Natural killer cell (primary cell): ENCODE results near the gene DUOXA1. TPM values are rescaled to one million over a fixed set of nuclear protein-coding genes. Genes with fewer than 3 reads are reported as not detected.
A peak's percentile ranks its signal among the peaks of the same experiment; 100 is the strongest.

Experiments used
- ATAC-seq, 3 donors: fragments of 150-1000 bp in 2 of 3; fragments of 200-7000 bp in 1 of 3; cut with Tn5 transposase; 1 replicate in 1 of 3; 2 replicates in 2 of 3; pipeline ENCODE4 v1.10.0; 2021; ENCODE audit warnings: mild to moderate bottlenecking in 2 of 3, moderate library complexity in 2 of 3
- DNase-seq, 2 donors: peaks; one replicate each; pipeline versions ENCODE4 v3.0.0 to v3.0.0-alpha.2; 2013 to 2021; ENCODE audit warnings: mixed read lengths in 1 of 2
- H3K27ac ChIP-seq: one replicate; pipeline ENCODE4 v1.5.1; 2013; ENCODE audit warnings: mild to moderate bottlenecking, low read length
- H3K27me3 ChIP-seq: one replicate; pipeline ENCODE4 v1.6.1; 2013; ENCODE audit warnings: low read length; ENCODE audit not compliant: control insufficient read depth, insufficient read depth
- H3K36me3 ChIP-seq: one replicate; pipeline ENCODE4 v1.6.1; 2013; ENCODE audit warnings: low read length; ENCODE audit not compliant: control insufficient read depth, insufficient read depth
- H3K4me1 ChIP-seq: one replicate; pipeline ENCODE4 v1.6.1; 2013; ENCODE audit warnings: low read length; ENCODE audit not compliant: control insufficient read depth, insufficient read depth
- H3K4me3 ChIP-seq: one replicate; pipeline ENCODE4 v1.5.1; 2013; ENCODE audit warnings: low read length
- H3K9me3 ChIP-seq: one replicate; pipeline ENCODE4 v1.6.1; 2013; ENCODE audit warnings: low read length; ENCODE audit not compliant: control insufficient read depth, insufficient read depth
- H3K27ac Mint-ChIP-seq, 2 donors: one replicate each; pipeline ENCODE4 v1.8.0; 2022; ENCODE audit warnings: mild to moderate bottlenecking in 2 of 2, mixed read lengths in 2 of 2, moderate library complexity in 1 of 2
- H3K27me3 Mint-ChIP-seq, 2 donors: one replicate each; pipeline ENCODE4 v1.8.0; 2022; ENCODE audit warnings: low read depth in 2 of 2, mixed read lengths in 2 of 2
- H3K36me3 Mint-ChIP-seq: one replicate; pipeline ENCODE4 v1.8.0; 2022; ENCODE audit warnings: mixed read lengths
- H3K4me1 Mint-ChIP-seq, 2 donors: one replicate each; pipeline ENCODE4 v1.8.0; 2022; ENCODE audit warnings: mixed read lengths in 2 of 2
- H3K4me3 Mint-ChIP-seq: one replicate; pipeline ENCODE4 v1.8.0; 2022; ENCODE audit warnings: mild to moderate bottlenecking, moderate library complexity, mixed read lengths
- H3K9me3 Mint-ChIP-seq, 2 donors: one replicate each; pipeline ENCODE4 v1.8.0; 2022; ENCODE audit warnings: mixed read lengths in 2 of 2
- WGBS: methylation state at CpG from one replicate; pipeline ENCODE4 v1.1.7; 2013; ENCODE audit warnings: missing lambda C conversion rate; ENCODE audit not compliant: insufficient coverage; 5-methylcytosine and 5-hydroxymethylcytosine counted together
- intact Hi-C: fragments of 100-400 bp; cut with micrococcal nuclease; formaldehyde crosslinking; loops from one replicate; pipeline ENCODE4 v1.14.2; 2022
- total RNA-seq, 4 donors: library from RNA; stranded (reverse); fragments of 120-200 nt in 1 of 4; gene quantifications; one replicate each; pipeline versions ENCODE4 v1.2.3 to v1.2.4, GENCODE V29; 2013 to 2022
- TF ChIP-seq, protein P1 (sequence below): fragments of 200-600 bp; IDR thresholded peaks from one replicate; pipeline ENCODE4 v1.8.0; 2022; ENCODE audit warnings: antibody characterized with exemption

Gene DUOXA1
- total RNA-seq, 3 donors from 2014 or later (not counting 1 experiment from before 2014, with no cell fraction given), result 0.39 to 0.40 TPM; not detected in 1

DNA sequence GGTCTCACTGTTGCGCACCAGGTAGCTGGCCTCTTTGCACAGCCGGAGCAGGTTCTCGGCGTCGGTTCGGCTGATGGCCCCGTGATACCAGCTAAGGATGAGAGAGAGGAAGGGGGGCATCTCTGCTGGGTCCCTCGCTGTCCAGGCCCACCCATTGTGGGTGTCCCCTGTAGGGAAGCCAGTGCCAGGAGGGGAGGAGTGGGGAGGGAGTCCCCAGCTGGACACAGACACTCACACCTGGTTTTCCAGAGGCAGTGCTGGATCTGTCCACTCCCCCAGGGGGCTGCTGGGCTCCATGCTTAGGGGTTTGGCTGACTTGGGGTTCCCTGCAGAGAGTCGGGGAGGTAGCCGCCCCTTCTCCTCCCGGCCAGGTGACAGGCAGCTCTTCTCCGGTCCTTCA lies 42.2 kb upstream of the DUOXA1 start:
- intact Hi-C loops, result no loop called here
- Histone ChIP-seq H3K4me1 (peaks cover 9% of the 10 kb centered on the region), H3K27me3 (no peaks in the 10 kb centered on the region), H3K27ac (no peak overlapping the region), H3K4me3 (no peak overlapping the region), H3K9me3 (no peaks in the 10 kb centered on the region), H3K36me3 (no peaks in the 10 kb centered on the region)
- Mint-ChIP-seq H3K27ac (no peak overlapping the region), H3K9me3 (no peaks in the 10 kb centered on the region), H3K4me1 (peaks cover 0 to 11% of the 10 kb centered on the region in 2 donors), H3K27me3 (peaks cover 0 to 2% of the 10 kb centered on the region in 2 donors), H3K4me3 (no peak overlapping the region), H3K36me3 (no peaks in the 10 kb centered on the region)
- DNase-seq (no peak), ATAC-seq (no peak)
- WGBS, result 95% methylated on average over 12 of the region's 12 CpGs
- TF ChIP-seq, protein P1, sequence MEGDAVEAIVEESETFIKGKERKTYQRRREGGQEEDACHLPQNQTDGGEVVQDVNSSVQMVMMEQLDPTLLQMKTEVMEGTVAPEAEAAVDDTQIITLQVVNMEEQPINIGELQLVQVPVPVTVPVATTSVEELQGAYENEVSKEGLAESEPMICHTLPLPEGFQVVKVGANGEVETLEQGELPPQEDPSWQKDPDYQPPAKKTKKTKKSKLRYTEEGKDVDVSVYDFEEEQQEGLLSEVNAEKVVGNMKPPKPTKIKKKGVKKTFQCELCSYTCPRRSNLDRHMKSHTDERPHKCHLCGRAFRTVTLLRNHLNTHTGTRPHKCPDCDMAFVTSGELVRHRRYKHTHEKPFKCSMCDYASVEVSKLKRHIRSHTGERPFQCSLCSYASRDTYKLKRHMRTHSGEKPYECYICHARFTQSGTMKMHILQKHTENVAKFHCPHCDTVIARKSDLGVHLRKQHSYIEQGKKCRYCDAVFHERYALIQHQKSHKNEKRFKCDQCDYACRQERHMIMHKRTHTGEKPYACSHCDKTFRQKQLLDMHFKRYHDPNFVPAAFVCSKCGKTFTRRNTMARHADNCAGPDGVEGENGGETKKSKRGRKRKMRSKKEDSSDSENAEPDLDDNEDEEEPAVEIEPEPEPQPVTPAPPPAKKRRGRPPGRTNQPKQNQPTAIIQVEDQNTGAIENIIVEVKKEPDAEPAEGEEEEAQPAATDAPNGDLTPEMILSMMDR, result no peak

DNA sequence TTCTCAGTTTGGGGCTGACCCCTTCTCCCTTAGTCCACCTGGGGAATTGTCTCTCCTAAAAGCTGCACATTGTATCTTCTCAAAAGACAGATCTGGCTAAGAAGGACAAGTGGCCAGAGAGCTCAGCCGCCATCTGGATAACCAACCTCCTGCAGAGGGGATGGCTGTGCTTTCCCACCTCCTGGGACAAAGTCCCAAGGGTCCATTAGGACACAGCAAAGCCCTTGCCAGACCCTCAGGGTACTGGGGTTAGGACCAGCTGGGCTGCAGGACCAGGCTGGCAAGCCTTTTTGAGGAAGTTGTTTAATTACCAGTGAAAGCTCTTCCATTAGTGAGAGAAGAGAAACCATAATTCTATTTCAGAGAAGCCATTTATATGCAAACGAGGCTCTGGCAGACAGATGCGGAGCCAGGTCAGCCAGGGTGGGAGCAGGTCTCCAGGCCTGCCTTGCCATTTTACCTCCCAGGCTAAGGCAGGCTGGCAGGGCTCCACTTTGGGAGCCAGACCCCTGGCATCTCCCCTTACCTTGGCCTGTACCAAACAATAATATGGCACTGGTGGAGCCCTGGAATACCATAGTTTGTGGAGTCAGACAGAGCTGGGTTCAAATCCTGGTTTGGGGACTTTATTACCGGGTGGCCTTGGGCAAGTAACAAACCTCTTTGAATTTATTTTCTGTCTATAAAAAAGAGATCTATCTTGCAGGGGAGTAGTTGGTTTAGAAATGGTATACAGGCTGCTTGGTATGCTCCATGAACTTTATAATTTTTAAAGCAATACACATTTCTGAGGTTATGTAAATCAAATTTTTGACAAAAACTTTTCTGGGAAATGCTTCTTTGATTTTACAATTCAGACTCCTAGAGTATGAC lies 40.2 kb upstream of the DUOXA1 start:
- 70% methylated on average over 4 of the region's 4 CpGs for WGBS
- Mint-ChIP-seq H3K9me3 (no peaks in the 10 kb centered on the region), H3K27me3 (no peaks in the 10 kb centered on the region), H3K4me3 (no peak overlapping the region), H3K36me3 (no peaks in the 10 kb centered on the region), H3K27ac (peak overlapping the region in 1 of 2 donors; percentile 71), H3K4me1 (peaks cover 6 to 26% of the 10 kb centered on the region in 2 donors)
- H3K9me3 ChIP-seq, result no peaks in the 10 kb centered on the region
- H3K4me3 ChIP-seq, result no peak overlapping the region
- intact Hi-C loops, result no loop called here
- no peak overlapping the region for H3K27ac ChIP-seq
- TF ChIP-seq, protein P1, result no peak
- H3K27me3 ChIP-seq, result no peaks in the 10 kb centered on the region
- DNase-seq (no peak), ATAC-seq (no peak)
- no peaks in the 10 kb centered on the region for H3K36me3 ChIP-seq
- H3K4me1 ChIP-seq, result peaks cover 26% of the 10 kb centered on the region

DNA sequence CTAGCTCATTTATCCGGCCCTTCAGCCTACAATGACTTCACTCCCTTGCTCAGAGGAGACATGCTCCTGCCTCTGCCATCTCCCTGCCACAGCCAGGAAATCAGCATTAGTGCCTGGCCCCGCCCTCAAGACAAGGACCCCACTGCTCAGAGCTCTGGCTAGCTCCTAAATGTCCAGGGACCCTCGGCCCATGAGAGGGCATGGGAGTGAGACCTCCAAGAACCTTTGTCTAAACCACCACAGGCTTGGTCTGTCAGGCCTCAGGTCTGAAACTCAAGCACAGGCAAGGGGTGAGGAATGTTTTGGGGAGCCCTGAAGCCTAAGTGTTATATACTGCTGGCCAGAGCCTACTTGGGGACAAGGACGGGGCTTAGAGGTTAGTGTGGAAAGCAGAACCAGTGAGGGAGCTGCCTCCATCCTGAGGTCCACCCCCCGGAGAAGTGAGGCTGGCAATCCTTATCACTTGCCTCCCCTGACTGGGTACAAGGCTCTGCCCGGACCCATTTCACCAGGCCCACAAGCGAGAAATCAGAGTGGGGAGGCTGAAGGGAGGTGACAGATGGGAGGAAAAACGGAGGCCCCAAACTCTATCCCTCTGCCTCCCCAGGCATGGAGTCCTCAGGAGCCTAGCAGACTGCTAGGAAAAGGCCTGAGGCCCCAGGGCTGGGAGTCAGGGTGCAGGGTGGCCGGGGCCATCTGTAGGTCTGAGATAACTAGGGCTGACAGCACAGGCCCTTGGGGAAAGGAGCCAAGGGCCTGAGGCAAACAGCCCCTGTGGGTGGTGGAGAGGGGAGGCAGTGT lies 39.3 kb upstream of the DUOXA1 start:
- Histone ChIP-seq H3K27me3 (no peaks in the 10 kb centered on the region), H3K36me3 (no peaks in the 10 kb centered on the region), H3K9me3 (no peaks in the 10 kb centered on the region), H3K4me3 (no peak overlapping the region), H3K4me1 (peaks cover 29% of the 10 kb centered on the region), H3K27ac (no peak overlapping the region)
- Mint-ChIP-seq H3K36me3 (no peaks in the 10 kb centered on the region), H3K4me1 (peaks cover 6 to 27% of the 10 kb centered on the region in 2 donors), H3K9me3 (no peaks in the 10 kb centered on the region), H3K27me3 (no peaks in the 10 kb centered on the region), H3K4me3 (peak overlapping the region; percentile 52), H3K27ac (peak overlapping the region; percentile 64 to 71)
- DNase-seq (no peak), ATAC-seq (no peak)
- intact Hi-C loops, result no loop called here
- 93% methylated on average over 8 of the region's 9 CpGs for WGBS
- TF ChIP-seq, protein P1, result no peak
